Loucy (cell line): ENCODE results near the gene ETNK2.

Experiments
- CTCF ChIP-seq: fragments of 200-600 bp; sonication (generic); conservative IDR thresholded peaks from 2 replicates; pipeline ENCODE4 v1.5.1; 2014; ENCODE audit warnings: mild to moderate bottlenecking, antibody characterized with exemption, low read length
- EZH2phosphoT487 ChIP-seq: fragments of 200-600 bp; IDR thresholded peaks from 2 replicates; pipeline ENCODE4 v1.6.1; 2018; ENCODE audit warnings: antibody characterized with exemption, mild to moderate bottlenecking, moderate library complexity, borderline replicate concordance

GRCh38 chr1:204093781-204094180, 58.1 kb downstream of the ETNK2 start:
- no peak for TF ChIP-seq CTCF
- TF ChIP-seq EZH2phosphoT487, result no peak
